ENCODE data around the gene DNAJC21. TPM values are rescaled to one million over a fixed set of nuclear protein-coding genes. Genes with fewer than 3 reads are reported as not detected.
A peak's percentile ranks its signal among the peaks of the same experiment; 100 is the strongest.

The DNAJC21 gene
- total and polyA plus RNA-seq, 2 donors (not counting 1 experiment from before 2014, with no cell fraction given): 60.4 to 64.4 TPM

- no peak overlapping the region for H2AFZ ChIP-seq (ENCODE audit: low read length)
- no peaks in the 10 kb centered on the region for H4K20me1 ChIP-seq (ENCODE audit: control insufficient read depth, extremely low read depth, insufficient read depth, low read length)
- H3K27me3 ChIP-seq (ENCODE audit: control insufficient read depth, insufficient read depth, low read length): no peaks in the 10 kb centered on the region
- DNase-seq (ENCODE audit: low read depth in 2 of 2): no peak
- TF ChIP-seq, protein P1, sequence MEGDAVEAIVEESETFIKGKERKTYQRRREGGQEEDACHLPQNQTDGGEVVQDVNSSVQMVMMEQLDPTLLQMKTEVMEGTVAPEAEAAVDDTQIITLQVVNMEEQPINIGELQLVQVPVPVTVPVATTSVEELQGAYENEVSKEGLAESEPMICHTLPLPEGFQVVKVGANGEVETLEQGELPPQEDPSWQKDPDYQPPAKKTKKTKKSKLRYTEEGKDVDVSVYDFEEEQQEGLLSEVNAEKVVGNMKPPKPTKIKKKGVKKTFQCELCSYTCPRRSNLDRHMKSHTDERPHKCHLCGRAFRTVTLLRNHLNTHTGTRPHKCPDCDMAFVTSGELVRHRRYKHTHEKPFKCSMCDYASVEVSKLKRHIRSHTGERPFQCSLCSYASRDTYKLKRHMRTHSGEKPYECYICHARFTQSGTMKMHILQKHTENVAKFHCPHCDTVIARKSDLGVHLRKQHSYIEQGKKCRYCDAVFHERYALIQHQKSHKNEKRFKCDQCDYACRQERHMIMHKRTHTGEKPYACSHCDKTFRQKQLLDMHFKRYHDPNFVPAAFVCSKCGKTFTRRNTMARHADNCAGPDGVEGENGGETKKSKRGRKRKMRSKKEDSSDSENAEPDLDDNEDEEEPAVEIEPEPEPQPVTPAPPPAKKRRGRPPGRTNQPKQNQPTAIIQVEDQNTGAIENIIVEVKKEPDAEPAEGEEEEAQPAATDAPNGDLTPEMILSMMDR (conservative IDR thresholded peaks at IDR 0.05 in 1 of 2, IDR thresholded peaks at IDR 0.05 in 1 of 2; ENCODE audit: low read depth in 1 of 2, low read length in 2 of 2): no peak
- TF ChIP-seq EZH2 (IDR thresholded peaks at IDR 0.05; ENCODE audit: low read length, missing control alignments): no peak
- no peaks in the 10 kb centered on the region for H3K4me1 ChIP-seq (ENCODE audit: control insufficient read depth, extremely low read depth, insufficient read depth, low read length)
- H3K9ac ChIP-seq (ENCODE audit: insufficient read depth, low read length): no peak overlapping the region
- no peaks in the 10 kb centered on the region for H3K36me3 ChIP-seq (ENCODE audit: control insufficient read depth, insufficient read depth, low read length)
- no peaks in the 10 kb centered on the region for H3K79me2 ChIP-seq (ENCODE audit: control insufficient read depth, insufficient read depth, low read length)
- no peak overlapping the region for H3K4me3 ChIP-seq (replicated peaks in 1 of 4; ENCODE audit: control extremely low read depth in 1 of 4, insufficient read depth in 1 of 4, low read depth in 3 of 4, low read length in 4 of 4)
- H3K4me2 ChIP-seq (ENCODE audit: extremely low read depth, insufficient read depth, low read length): no peak overlapping the region
- H3K27ac ChIP-seq (ENCODE audit: insufficient read depth, low read length): no peak overlapping the region
- H3K9me3 ChIP-seq (ENCODE audit: control insufficient read depth, insufficient read depth, low read depth, low read length): no peaks in the 10 kb centered on the region
These were observed 26.1 kb upstream of the DNAJC21 start for GRCh38 chr5:34903260-34903659.

GRCh38 chr5:34905564-34905963 is 23.8 kb upstream of the DNAJC21 start:
- Histone ChIP-seq H3K4me3 (replicated peaks in 1 of 4; ENCODE audit: control extremely low read depth in 1 of 4, insufficient read depth in 1 of 4, low read depth in 3 of 4, low read length in 4 of 4) (no peak overlapping the region), H3K4me2 (ENCODE audit: extremely low read depth, insufficient read depth, low read length) (no peak overlapping the region)

DNA sequence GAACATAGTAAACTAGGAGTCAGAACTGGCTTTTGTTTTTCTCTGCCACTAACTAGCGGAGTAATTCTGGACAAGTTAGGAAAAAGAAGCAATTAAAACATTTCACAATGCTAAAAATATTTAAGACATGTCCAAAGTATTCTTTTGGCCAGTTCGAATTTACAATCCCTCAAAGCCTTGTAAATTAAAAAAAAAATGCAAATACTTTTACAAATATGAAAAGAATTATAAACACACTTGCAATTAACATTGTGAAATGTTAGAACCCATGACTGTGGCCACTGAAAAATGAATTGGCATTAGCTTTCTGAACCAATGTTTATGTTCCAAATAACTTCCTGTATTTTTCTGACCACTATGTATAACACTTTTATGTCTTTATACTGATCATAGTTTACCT is 16.3 kb upstream of the DNAJC21 start:
- TF ChIP-seq, protein P1 (conservative IDR thresholded peaks at IDR 0.05 in 1 of 2, IDR thresholded peaks at IDR 0.05 in 1 of 2; ENCODE audit: low read depth in 1 of 2, low read length in 2 of 2): no peak
- TF ChIP-seq EZH2 (IDR thresholded peaks at IDR 0.05; ENCODE audit: low read length, missing control alignments): no peak

More at GRCh38 chr5:34905564-34905963, 23.8 kb upstream of the DNAJC21 start:
- no peaks in the 10 kb centered on the region for H3K27me3 ChIP-seq (ENCODE audit: control insufficient read depth, insufficient read depth, low read length)
- no peaks in the 10 kb centered on the region for H3K9me3 ChIP-seq (ENCODE audit: control insufficient read depth, insufficient read depth, low read depth, low read length)
- no peak overlapping the region for H2AFZ ChIP-seq (ENCODE audit: low read length)
- H3K79me2 ChIP-seq (ENCODE audit: control insufficient read depth, insufficient read depth, low read length): no peaks in the 10 kb centered on the region
- TF ChIP-seq EZH2 (IDR thresholded peaks at IDR 0.05; ENCODE audit: low read length, missing control alignments): no peak
- TF ChIP-seq, protein P1 (conservative IDR thresholded peaks at IDR 0.05 in 1 of 2, IDR thresholded peaks at IDR 0.05 in 1 of 2; ENCODE audit: low read depth in 1 of 2, low read length in 2 of 2): peak; percentile 50 to 56
- DNase-seq (ENCODE audit: low read depth in 2 of 2): peak; percentile 8 to 39
- H3K27ac ChIP-seq (ENCODE audit: insufficient read depth, low read length): no peak overlapping the region
- no peaks in the 10 kb centered on the region for H3K4me1 ChIP-seq (ENCODE audit: control insufficient read depth, extremely low read depth, insufficient read depth, low read length)
- H4K20me1 ChIP-seq (ENCODE audit: control insufficient read depth, extremely low read depth, insufficient read depth, low read length): no peaks in the 10 kb centered on the region
- H3K36me3 ChIP-seq (ENCODE audit: control insufficient read depth, insufficient read depth, low read length): peaks cover 2% of the 10 kb centered on the region
- no peak overlapping the region for H3K9ac ChIP-seq (ENCODE audit: insufficient read depth, low read length)

More for the DNA sequence above, 16.3 kb upstream of the DNAJC21 start:
- Histone ChIP-seq H3K9ac (ENCODE audit: insufficient read depth, low read length) (no peak overlapping the region), H3K27me3 (ENCODE audit: control insufficient read depth, insufficient read depth, low read length) (no peaks in the 10 kb centered on the region), H3K9me3 (ENCODE audit: control insufficient read depth, insufficient read depth, low read depth, low read length) (no peaks in the 10 kb centered on the region), H3K4me3 (replicated peaks in 1 of 4; ENCODE audit: control extremely low read depth in 1 of 4, insufficient read depth in 1 of 4, low read depth in 3 of 4, low read length in 4 of 4) (peak overlapping the region in 3 of 4 experiments; percentile 15 to 94 (median 65)), H3K79me2 (ENCODE audit: control insufficient read depth, insufficient read depth, low read length) (peaks cover 54% of the 10 kb centered on the region), H3K4me1 (ENCODE audit: control insufficient read depth, extremely low read depth, insufficient read depth, low read length) (peaks cover 4% of the 10 kb centered on the region), H2AFZ (ENCODE audit: low read length) (no peak overlapping the region), H3K4me2 (ENCODE audit: extremely low read depth, insufficient read depth, low read length) (peak overlapping the region; percentile 94), H3K27ac (ENCODE audit: insufficient read depth, low read length) (peak overlapping the region; percentile 75), H4K20me1 (ENCODE audit: control insufficient read depth, extremely low read depth, insufficient read depth, low read length) (no peaks in the 10 kb centered on the region), H3K36me3 (ENCODE audit: control insufficient read depth, insufficient read depth, low read length) (peaks cover 10% of the 10 kb centered on the region)
- DNase-seq (ENCODE audit: low read depth in 2 of 2): peak; percentile 50 to 78

Data from fibroblast of lung (primary cell).